ENCODE data around the gene ZSCAN31. TPM values are rescaled to one million over a fixed set of nuclear protein-coding genes. Genes with fewer than 3 reads are reported as not detected.

The ZSCAN31 gene
- 0.58 TPM for total RNA-seq (2013)
- polyA plus RNA-seq: under 1 TPM in 2 of 3 donors, not detected in 1; 0.25 to 0.35 TPM
- 0.24 and 0.28 TPM in 2 replicates for polyA minus RNA-seq
- total RNA-seq: 0.08 to 3.6 (median 0.80) reads per million in 11 experiments

DNA sequence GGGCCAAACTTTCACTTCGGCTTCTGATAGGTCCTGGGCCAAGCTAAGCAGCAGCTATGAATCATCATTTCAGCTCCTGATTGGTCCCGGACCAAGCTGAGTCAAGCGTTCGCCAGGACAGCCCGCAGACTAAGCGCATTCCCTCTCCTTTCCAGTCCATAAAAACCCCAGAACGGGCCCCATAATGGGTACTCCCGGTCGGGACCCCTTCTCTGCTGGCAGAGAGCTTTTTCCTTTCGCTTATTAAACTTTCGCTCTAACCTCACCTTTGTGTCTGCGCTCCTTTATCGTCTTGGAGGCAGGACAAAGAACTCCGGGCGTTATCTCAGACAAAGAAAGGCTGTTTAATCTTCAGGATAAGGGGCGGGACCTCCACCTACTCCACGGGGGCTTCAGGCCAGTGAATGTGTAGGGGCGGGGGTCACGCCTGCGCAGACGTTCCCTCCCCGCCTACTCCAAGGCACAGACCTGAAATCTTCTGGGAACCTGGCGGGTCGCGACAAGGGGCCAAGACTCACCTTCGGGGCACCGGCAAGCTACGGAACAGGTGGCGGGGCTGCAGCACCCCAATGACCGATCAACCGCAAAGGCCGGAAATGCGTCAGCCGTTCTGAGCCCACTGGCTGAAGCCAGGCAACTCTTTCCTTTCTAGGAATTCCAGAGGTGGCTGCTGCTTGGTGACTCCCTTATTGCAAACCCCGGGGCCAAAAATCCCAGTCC lies at the start of gene ZSCAN31:
TSS of gene ZSCAN31 (minus strand) at position 585 of the 720 bp plus-strand sequence. CDS start 6,465 bp downstream, outside the sequence.
- peaks cover 15 to 16% of the 10 kb centered on the region in 2 donors for H3K4me1 ChIP-seq (ENCODE audit: control insufficient read depth in 1 of 2, insufficient read depth in 2 of 2, low read length in 2 of 2)
- Mint-ChIP-seq H3K27me3 (ENCODE audit: low read depth in 3 of 3) (no peaks in the 10 kb centered on the region), H3K4me1 (peaks cover 5% of the 10 kb centered on the region), H3K9me3 (peaks cover 4 to 8% (median 8%) of the 10 kb centered on the region in 7 donors), H3K4me3 (no peak within 1 kb of the TSS), H3K27ac (peak within 1 kb of the TSS in 1 of 7 donors; percentile 57), H3K36me3 (no peaks in the 10 kb centered on the region)
- peak within 1 kb of the TSS; percentile 89 for H2AFZ ChIP-seq (ENCODE audit: insufficient read depth, low read depth, low read length, poor library complexity, severe bottlenecking)
- H3K4me3 ChIP-seq (replicated peaks in 1 of 3; ENCODE audit: low read depth in 2 of 3, low read length in 3 of 3): peak within 1 kb of the TSS; percentile 86 to 94 (median 89)
- peaks cover 0 to 8% of the 10 kb centered on the region in 2 donors for H3K9me3 ChIP-seq (replicated peaks in 1 of 2; ENCODE audit: control insufficient read depth in 1 of 2, insufficient read depth in 1 of 2, low read length in 2 of 2)
- under 1% methylated on average over 31 of the region's 35 CpGs for WGBS (ENCODE audit: insufficient coverage)
- peak within 1 kb of the TSS; percentile 79 for H3K4me2 ChIP-seq (replicated peaks; ENCODE audit: extremely low read depth, low read length, poor library complexity, severe bottlenecking)
- no peaks in the 10 kb centered on the region for H3K27me3 ChIP-seq (ENCODE audit: control insufficient read depth in 2 of 2, insufficient read depth in 2 of 2, low read length in 2 of 2)
- intact Hi-C loops (cut with micrococcal nuclease): loop anchor here (5.0 to 10.0 kb wide), 5 partner anchors 71 to 1201 kb away; partner anchors contain the start of genes NKAPL (in 1 of the 2), ZNF165 (in 1 of the 2) and ZSCAN26 (in 1 of the 2)
- peak within 1 kb of the TSS; percentile 76 for H3K9ac ChIP-seq (ENCODE audit: insufficient read depth, low read length, poor library complexity, severe bottlenecking)
- peak within 1 kb of the TSS; percentile 88 to 90 for H3K27ac ChIP-seq (ENCODE audit: low read depth in 1 of 2, low read length in 2 of 2)
- H3K36me3 ChIP-seq (replicated peaks in 1 of 2; ENCODE audit: control insufficient read depth in 1 of 2, insufficient read depth in 2 of 2, low read length in 2 of 2): no peaks in the 10 kb centered on the region
- TF ChIP-seq, protein P1, sequence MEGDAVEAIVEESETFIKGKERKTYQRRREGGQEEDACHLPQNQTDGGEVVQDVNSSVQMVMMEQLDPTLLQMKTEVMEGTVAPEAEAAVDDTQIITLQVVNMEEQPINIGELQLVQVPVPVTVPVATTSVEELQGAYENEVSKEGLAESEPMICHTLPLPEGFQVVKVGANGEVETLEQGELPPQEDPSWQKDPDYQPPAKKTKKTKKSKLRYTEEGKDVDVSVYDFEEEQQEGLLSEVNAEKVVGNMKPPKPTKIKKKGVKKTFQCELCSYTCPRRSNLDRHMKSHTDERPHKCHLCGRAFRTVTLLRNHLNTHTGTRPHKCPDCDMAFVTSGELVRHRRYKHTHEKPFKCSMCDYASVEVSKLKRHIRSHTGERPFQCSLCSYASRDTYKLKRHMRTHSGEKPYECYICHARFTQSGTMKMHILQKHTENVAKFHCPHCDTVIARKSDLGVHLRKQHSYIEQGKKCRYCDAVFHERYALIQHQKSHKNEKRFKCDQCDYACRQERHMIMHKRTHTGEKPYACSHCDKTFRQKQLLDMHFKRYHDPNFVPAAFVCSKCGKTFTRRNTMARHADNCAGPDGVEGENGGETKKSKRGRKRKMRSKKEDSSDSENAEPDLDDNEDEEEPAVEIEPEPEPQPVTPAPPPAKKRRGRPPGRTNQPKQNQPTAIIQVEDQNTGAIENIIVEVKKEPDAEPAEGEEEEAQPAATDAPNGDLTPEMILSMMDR (IDR thresholded peaks at IDR 0.05): no peak
- H4K20me1 ChIP-seq (ENCODE audit: insufficient read depth, low read length): no peaks in the 10 kb centered on the region
- H3K79me2 ChIP-seq (ENCODE audit: insufficient read depth, low read length): no peaks in the 10 kb centered on the region
- DNase-seq: peak; percentile 91 to 98 (median 98)

DNA sequence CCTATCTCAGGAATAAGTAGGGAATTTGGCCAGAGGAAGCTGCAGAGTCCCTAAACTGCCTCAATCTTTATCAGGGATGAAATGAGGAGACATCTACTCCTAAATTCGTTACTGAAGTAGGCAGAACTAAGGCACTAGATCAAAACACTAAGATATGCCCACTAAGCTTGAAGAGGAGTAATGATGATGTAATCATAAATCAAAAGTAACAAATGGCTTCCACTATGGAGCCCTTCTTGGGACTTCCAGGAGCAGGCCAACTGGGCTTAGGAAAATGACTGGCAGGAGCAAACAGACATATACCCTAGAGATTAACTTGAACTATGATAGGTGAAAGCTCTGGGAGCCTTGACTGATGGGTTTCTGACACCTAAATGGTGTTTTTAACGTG lies 48.2 kb upstream of the ZSCAN31 start:
- WGBS (ENCODE audit: insufficient coverage): 100% methylated on average over 1 of the region's 2 CpGs
- H3K4me2 ChIP-seq (replicated peaks; ENCODE audit: extremely low read depth, low read length, poor library complexity, severe bottlenecking): no peak overlapping the region
- TF ChIP-seq, protein P1 (IDR thresholded peaks at IDR 0.05): no peak
- peaks cover 10 to 30% of the 10 kb centered on the region in 2 donors for H3K36me3 ChIP-seq (replicated peaks in 1 of 2; ENCODE audit: control insufficient read depth in 1 of 2, insufficient read depth in 2 of 2, low read length in 2 of 2)
- no peaks in the 10 kb centered on the region for H3K79me2 ChIP-seq (ENCODE audit: insufficient read depth, low read length)
- H3K4me3 ChIP-seq (replicated peaks in 1 of 3; ENCODE audit: low read depth in 2 of 3, low read length in 3 of 3): no peak overlapping the region
- Mint-ChIP-seq H3K27me3 (ENCODE audit: low read depth in 3 of 3) (no peaks in the 10 kb centered on the region), H3K36me3 (peaks cover 27 to 30% of the 10 kb centered on the region in 2 donors), H3K27ac (no peak overlapping the region), H3K4me1 (peaks cover 16% of the 10 kb centered on the region), H3K4me3 (no peak overlapping the region), H3K9me3 (peaks cover 0 to 7% (median 3%) of the 10 kb centered on the region in 7 donors)
- intact Hi-C loops (cut with micrococcal nuclease): no loop called here
- peaks cover 6 to 8% of the 10 kb centered on the region in 2 donors for H3K4me1 ChIP-seq (ENCODE audit: control insufficient read depth in 1 of 2, insufficient read depth in 2 of 2, low read length in 2 of 2)
- peaks cover under 1 to 2% of the 10 kb centered on the region in 2 donors for H3K9me3 ChIP-seq (replicated peaks in 1 of 2; ENCODE audit: control insufficient read depth in 1 of 2, insufficient read depth in 1 of 2, low read length in 2 of 2)
- H2AFZ ChIP-seq (ENCODE audit: insufficient read depth, low read depth, low read length, poor library complexity, severe bottlenecking): peak overlapping the region; percentile 79
- DNase-seq: no peak
- no peak overlapping the region for H3K27ac ChIP-seq (ENCODE audit: low read depth in 1 of 2, low read length in 2 of 2)
- no peaks in the 10 kb centered on the region for H3K27me3 ChIP-seq (ENCODE audit: control insufficient read depth in 2 of 2, insufficient read depth in 2 of 2, low read length in 2 of 2)
- no peaks in the 10 kb centered on the region for H4K20me1 ChIP-seq (ENCODE audit: insufficient read depth, low read length)
- H3K9ac ChIP-seq (ENCODE audit: insufficient read depth, low read length, poor library complexity, severe bottlenecking): no peak overlapping the region
